Gastroesophageal sphincter (tissue), 2 donors: ENCODE measurements around the gene EPAS1.

Experiments used
- EP300 ChIP-seq: sonication (generic); formaldehyde crosslinking; IDR thresholded peaks from one replicate; pipeline ENCODE4 v1.6.1; 2017; ENCODE audit warnings: antibody characterized with exemption, mild to moderate bottlenecking
- POLR2AphosphoS5 ChIP-seq: sonication (generic); formaldehyde crosslinking; IDR thresholded peaks from one replicate; pipeline ENCODE4 v1.6.1; 2017; ENCODE audit warnings: antibody characterized with exemption

DNA sequence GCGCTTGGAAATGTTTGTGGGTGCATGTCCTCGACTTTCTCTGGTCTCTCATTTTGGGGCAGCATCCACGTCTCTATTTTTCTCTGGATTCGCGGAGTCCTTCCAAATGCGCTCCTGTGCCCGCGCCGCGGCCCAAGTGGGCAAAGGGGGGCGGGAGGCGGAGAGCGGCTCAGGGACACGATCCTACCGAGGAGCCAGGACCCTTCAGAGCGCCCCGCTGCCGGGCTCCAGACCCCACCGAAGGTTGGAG lies 990 bp downstream of the EPAS1 start:
- TF ChIP-seq EP300 (no peak), POLR2AphosphoS5 (no peak)
